GM18858 (cell line): ENCODE results near the gene SCRN1.
"Not testable (repeated sequence)": the region's sequence is repeated elsewhere in the genome, so short reads cannot be mapped to it uniquely, and the experiment has no call there.

Source experiments
- ATAC-seq: cut with Tn5 transposase; IDR thresholded peaks from one replicate; pipeline ENCODE4 v1.9.1; 2021; ENCODE audit not compliant: unreplicated experiment

The SCRN1 gene

GRCh38 chr7:29893351-29893965 lies 96.1 kb downstream of the SCRN1 start:
- ATAC-seq = no peak

- ATAC-seq = no peak
Observed at GRCh38 chr7:29892231-29892630, 97.4 kb downstream of the SCRN1 start.

- ATAC-seq = no peak
Observed at GRCh38 chr7:29891766-29892165, 97.8 kb downstream of the SCRN1 start.

GRCh38 chr7:29890786-29891185 lies 98.8 kb downstream of the SCRN1 start:
- not testable (repeated sequence) for ATAC-seq

GRCh38 chr7:29890251-29890650 lies 99.3 kb downstream of the SCRN1 start:
- ATAC-seq = no peak

- ATAC-seq = no peak
Observed at GRCh38 chr7:29889288-29889687, 100.3 kb downstream of the SCRN1 start.

- no peak for ATAC-seq
Observed at GRCh38 chr7:29888006-29888405, 101.6 kb downstream of the SCRN1 start.

GRCh38 chr7:29886827-29887226 lies 102.8 kb downstream of the SCRN1 start:
- ATAC-seq = no peak

GRCh38 chr7:29885626-29886025 lies 104.0 kb downstream of the SCRN1 start:
- no peak for ATAC-seq

- no peak for ATAC-seq
Observed at GRCh38 chr7:29884399-29885272, 105.0 kb downstream of the SCRN1 start.

GRCh38 chr7:29883462-29884398 lies 105.9 kb downstream of the SCRN1 start:
- no peak for ATAC-seq

- ATAC-seq = no peak
Observed at GRCh38 chr7:29882481-29882880, 107.1 kb downstream of the SCRN1 start.

- no peak for ATAC-seq
Observed at GRCh38 chr7:29881724-29882123, 107.9 kb downstream of the SCRN1 start.

- no peak for ATAC-seq
Observed at GRCh38 chr7:29879609-29880008, 110.0 kb downstream of the SCRN1 start.

- ATAC-seq = no peak
Observed at GRCh38 chr7:29878081-29878688, 111.4 kb downstream of the SCRN1 start.

GRCh38 chr7:29877196-29877595 lies 112.4 kb downstream of the SCRN1 start:
- ATAC-seq = no peak

- ATAC-seq = no peak
Observed at GRCh38 chr7:29875741-29876140, 113.9 kb downstream of the SCRN1 start.

- no peak for ATAC-seq
Observed at GRCh38 chr7:29873644-29874294, 115.8 kb downstream of the SCRN1 start.

GRCh38 chr7:29871787-29872398 lies 117.7 kb downstream of the SCRN1 start:
- no peak for ATAC-seq
